GM18868 (cell line): ENCODE measurements around the gene TSPYL6.

Experiments used
- ATAC-seq: cut with Tn5 transposase; IDR thresholded peaks from one replicate; pipeline ENCODE4 v1.9.1; 2021; ENCODE audit warnings: mild to moderate bottlenecking, moderate library complexity; ENCODE audit not compliant: unreplicated experiment

The TSPYL6 gene

DNA sequence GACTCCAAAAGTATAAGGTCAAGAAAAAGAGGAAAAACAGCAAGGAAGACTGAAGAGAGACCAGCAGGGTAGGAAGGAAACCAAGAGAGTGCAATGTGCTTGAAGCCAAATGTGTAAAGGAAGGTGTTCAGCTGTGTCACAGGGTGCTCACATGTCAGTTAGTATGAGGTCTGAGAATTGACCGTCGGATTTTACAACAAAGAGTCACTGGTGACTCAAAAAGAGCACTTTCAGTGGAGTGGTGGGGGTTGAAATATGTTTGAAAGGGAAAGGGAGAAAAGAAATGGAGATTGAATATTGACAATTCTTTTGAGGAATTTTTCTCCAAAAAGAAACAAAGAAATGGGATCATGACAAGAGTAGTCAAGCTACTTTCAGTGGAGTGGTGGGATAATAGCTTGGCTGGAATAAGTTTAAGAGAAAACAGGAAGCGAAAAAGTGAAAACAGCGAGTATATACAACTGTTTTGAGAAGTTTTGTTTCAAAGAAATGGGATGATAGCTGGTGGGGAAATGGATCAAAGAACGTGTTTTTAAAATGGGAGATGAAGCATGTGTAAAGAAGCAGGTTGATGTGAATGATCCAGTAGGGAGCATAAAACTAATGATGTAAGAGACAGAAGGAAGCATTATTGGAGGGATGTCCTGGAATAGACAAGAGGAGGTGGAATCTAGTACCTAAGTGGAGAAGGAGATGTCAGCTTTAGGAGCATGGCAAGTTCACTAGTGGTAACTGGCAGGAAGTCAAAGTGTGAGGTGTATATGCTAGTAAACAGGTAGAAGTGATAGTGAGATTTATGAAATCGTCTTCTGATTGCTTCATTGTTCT lies 3.6 kb upstream of the TSPYL6 start:
- peak; percentile 96 for ATAC-seq

DNA sequence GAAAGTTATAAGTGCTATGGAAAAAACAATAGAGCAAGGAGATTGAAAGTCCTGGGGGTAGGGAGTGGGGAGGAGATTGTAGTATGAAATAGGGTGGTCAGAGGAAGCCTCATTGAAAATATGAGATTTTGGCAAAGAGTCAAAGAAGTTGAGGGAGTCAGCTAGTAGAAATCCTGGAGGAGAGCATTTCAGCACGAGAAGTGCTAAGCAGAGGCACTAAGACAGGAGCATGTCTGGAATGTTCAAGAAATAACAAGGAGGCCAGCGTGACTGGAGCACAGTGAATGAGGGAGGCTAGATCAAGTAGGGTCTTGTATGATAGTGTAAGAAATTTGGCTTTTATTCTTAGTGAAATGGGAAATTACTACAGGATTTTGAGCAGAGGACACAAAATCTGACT lies 2.1 kb upstream of the TSPYL6 start:
- ATAC-seq: no peak

DNA sequence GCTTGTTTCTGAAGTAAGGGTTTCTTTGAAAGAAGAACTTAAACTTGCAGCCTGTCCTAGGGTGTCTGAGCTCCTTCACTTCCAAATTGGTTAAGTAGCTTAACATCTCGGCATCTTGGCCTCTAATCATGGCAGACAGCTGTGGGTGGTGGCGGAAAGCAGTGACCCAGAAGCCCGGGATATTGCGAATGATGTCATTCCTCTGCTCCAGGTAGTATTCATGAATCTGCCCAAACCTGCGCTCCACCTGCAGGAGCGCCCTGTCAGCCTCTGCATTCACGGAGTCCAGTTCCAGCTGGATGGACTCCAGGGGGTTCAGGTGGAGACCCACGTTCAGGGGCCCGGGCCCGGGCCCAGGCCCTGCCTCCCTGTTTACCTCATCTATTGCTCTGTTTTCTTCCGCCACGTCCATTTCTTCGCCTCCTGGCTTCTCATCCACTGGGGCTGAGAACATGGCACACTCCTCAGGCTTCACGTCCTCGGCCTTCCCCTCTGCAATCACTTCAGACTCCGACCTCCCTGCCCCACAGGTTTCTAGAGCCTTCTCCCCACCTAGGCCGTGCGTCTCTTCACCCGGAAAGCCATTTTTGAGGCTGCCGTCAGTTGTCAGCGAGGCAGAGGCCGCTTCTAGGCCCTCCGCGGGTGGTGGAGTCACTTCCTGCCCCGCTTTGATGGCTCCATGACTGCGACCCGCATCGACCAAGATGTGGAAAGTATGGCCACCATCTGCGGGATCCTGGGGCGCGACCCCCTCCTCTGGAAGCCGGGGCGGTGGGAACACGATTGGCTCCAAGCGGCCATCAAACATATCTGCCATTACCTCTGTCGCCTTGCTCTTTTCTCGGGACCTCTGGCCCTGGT lies 569 bp downstream of the TSPYL6 start:
- no peak for ATAC-seq

- no peak for ATAC-seq
Observed at GRCh38 chr2:54254180-54254579, 1.8 kb downstream of the TSPYL6 start.

DNA sequence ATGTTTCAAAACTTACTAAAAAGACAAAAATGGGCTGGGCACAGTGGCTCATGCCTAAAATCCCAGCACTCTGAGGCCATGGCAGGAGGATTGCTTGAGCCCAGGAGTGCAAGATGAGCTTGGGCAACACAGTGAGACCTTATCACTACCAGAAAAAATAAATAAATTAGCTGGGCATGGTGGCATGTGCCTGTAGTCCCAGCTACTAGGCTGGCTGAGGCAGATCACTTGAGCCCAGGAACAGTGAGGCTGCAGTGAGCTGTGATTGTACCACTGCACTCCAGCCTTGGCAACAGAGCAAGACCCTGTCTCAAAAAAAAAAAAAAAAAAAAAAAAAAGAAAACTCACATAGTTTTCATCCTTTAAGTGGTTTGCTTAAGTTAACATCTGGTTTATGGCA lies 6.4 kb downstream of the TSPYL6 start:
- ATAC-seq: no peak

DNA sequence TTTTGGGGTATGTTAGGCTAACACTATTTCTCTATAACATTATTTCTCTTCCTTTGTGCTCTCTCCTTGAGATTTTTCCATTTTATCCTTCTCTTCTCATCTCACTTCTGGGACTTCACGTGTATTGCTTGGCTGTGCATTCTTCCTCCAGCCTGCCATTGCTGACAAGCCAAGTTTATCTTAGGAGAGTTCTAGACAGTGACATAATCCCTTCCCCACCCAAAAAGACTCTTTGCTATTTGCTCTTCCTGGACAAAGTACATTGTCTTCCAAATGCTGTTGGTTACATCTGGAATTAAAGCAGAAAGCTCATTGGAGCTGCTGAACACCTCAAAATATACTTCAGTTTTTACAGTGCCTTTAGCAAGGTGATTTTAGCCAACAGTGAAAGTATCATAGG lies 8.9 kb downstream of the TSPYL6 start:
- no peak for ATAC-seq

- no peak for ATAC-seq
Observed at GRCh38 chr2:54240515-54241469, 15.2 kb downstream of the TSPYL6 start.

DNA sequence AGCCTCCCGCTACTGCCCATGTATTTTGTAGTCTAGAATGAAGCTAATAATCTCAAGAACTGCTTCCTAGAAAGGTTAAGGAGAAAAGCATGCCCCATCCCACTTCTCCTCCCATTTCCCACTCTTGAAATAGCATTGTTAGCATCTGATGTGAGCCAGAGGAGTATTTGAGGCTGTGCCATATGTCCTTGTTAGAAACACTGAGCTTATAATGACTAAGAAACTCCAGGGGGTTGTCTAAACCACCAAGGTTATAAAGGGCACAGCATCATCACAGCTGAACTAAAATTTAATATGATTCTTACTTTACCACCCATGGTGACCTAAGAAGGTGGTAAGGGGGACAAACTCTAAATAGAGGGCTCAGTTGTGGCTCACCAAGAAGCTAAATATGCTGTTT lies 16.6 kb downstream of the TSPYL6 start:
- ATAC-seq: no peak

DNA sequence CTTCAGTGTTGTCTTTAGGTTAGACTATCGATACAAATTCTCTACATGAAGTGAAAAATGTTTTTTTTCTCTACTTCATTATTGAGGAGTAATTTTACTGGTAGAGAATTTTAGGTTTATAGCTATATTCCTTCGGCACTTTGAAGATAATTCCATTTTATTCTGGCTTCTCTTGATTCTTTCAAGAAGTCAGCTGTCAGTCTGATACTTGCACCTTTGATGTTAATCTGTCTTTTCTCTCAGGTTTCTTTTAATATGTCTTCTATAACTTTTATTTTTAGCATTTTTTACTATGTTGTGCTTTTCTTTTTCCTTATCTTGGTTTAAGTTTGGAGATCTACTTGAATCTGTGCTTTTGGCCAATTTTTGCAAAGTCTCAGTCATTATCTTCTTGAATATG lies 18.6 kb downstream of the TSPYL6 start:
- ATAC-seq: no peak

- no peak for ATAC-seq
Observed at GRCh38 chr2:54233832-54234649, 22.0 kb downstream of the TSPYL6 start.

- ATAC-seq: no peak
Observed at GRCh38 chr2:54228945-54229344, 27.1 kb downstream of the TSPYL6 start.

GRCh38 chr2:54227798-54228197 lies 28.2 kb downstream of the TSPYL6 start:
- ATAC-seq: no peak

DNA sequence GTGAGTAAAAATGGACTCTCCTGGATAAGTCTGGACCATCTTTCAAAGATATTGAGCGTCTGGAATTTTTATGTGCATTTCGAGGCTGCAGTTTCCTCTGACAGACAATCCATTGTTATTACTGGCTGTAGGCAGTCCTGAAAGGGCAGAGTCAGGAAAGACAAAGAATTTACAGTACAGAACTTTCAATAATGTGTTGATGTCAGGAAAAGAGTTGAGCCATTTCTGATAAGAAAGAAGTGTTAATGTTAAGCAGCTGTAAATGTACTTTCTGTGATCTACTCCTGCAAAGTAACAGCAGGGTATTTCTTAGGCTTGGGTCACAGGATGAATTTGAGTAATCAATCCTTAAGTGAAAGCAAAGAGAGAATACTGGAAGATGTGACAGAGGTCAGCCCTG lies 29.8 kb downstream of the TSPYL6 start:
- ATAC-seq: no peak

GRCh38 chr2:54224997-54225396 lies 31.0 kb downstream of the TSPYL6 start:
- ATAC-seq: no peak

DNA sequence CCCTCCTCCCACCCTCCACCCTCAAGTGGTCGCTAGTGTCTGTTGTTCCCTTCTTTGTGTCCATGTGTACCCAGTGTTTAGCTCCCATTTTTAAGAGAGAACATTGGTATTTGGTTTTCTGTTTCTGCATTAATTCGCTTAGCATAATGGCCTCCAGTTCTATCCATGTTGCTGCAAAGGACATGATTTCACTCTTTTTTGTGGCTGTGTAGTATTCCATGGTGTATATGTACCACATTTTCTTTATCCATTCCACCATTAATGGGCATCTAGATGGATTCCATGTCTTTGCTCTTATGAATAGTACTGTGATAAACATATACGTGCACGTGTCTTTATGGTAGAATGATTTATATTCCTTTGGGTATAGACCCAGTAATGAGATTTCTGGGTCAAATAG lies 42.9 kb downstream of the TSPYL6 start:
- no peak for ATAC-seq

DNA sequence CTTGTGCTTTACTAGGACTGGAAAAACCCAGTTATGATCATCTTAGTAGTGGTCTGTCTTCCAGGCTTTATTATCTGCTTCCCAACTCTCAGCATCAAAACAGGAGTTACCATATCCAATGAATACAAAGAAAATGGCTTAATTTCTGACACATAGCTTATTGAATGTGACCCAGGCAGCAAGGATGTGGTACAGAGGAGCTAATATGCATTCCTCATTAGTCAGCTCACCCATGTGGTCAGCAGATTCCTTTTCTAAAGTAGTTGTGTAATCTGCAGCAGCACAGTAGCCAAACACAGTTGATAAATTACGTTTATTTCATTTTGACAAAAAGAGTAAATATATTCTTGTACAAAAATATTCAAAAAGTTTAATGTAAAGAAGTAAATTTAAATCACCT lies 43.6 kb downstream of the TSPYL6 start:
- ATAC-seq: no peak

- ATAC-seq: no peak
Observed at GRCh38 chr2:54209379-54209778, 46.6 kb downstream of the TSPYL6 start.

GRCh38 chr2:54208364-54209240 lies 47.4 kb downstream of the TSPYL6 start:
- no peak for ATAC-seq

DNA sequence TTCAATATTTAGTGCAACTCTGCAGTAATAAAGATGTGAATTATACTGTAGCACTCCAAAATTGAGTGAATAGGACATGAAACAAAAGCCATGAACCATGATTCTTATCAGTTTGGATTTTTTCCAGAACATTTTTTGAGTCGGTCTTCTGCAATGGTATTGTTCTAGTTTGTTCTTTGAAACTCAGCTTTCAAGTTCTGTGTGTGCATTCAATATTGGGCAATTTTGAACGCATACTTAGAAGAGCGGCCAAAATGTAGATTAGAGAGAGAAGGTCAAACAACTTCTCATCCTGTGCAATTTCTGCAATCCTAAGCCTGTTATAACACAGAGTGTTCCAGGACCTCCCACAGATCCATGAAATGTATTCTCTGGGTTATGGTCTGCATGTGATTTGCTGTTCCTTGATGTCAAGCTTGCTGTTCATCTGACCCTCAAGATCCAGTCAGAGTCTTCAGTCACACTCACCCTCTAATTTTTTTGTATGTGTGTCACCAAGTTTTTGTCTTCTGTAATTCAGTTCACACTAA lies 48.3 kb downstream of the TSPYL6 start:
- ATAC-seq: no peak
